NB4 (cell line): ENCODE data around the gene OLFML2A.

ENCODE experiments used
- CTCF ChIP-seq: IDR thresholded peaks from one replicate; pipeline ENCODE4 v1.5.1; 2012; ENCODE audit warnings: low read depth, low read length
- MAX ChIP-seq: IDR thresholded peaks from 2 replicates; pipeline ENCODE4 v1.6.1; 2011; ENCODE audit warnings: low read depth, low read length

- TF ChIP-seq CTCF (no peak), MAX (no peak)
Measured at GRCh38 chr9:124803911-124804310, 27.0 kb downstream of the OLFML2A start.
